Suprapubic skin (tissue), 4 donors: ENCODE results near the gene ETS1. TPM values are rescaled to one million over a fixed set of nuclear protein-coding genes. Genes with fewer than 3 reads are reported as not detected.

ENCODE experiments used
- DNase-seq, 2 donors: peaks; one replicate each; pipeline ENCODE4 v3.0.0-alpha.2; 2019; ENCODE audit warnings: low spot score in 2 of 2
- H3K27ac ChIP-seq: fragments of 200-600 bp; sonication (generic); one replicate; pipeline ENCODE4 v1.5.1; 2019
- H3K27me3 ChIP-seq: fragments of 200-600 bp; sonication (generic); one replicate; pipeline ENCODE4 v1.5.1; 2019
- H3K36me3 ChIP-seq: fragments of 200-600 bp; sonication (generic); one replicate; pipeline ENCODE4 v1.5.1; 2019
- H3K4me1 ChIP-seq: fragments of 200-600 bp; sonication (generic); one replicate; pipeline ENCODE4 v1.5.1; 2019
- H3K4me3 ChIP-seq: fragments of 200-600 bp; sonication (generic); one replicate; pipeline ENCODE4 v1.5.1; 2019; ENCODE audit warnings: mild to moderate bottlenecking
- H3K9me3 ChIP-seq: fragments of 200-600 bp; sonication (generic); one replicate; pipeline ENCODE4 v1.5.1; 2019
- EP300 ChIP-seq: sonication (generic); formaldehyde crosslinking; IDR thresholded peaks from one replicate; pipeline ENCODE4 v1.6.1; 2017; ENCODE audit warnings: antibody characterized with exemption
- POLR2A ChIP-seq, 2 donors: fragments of 450-650 bp; IDR thresholded peaks; one replicate each; pipeline ENCODE4 v1.6.1; 2017; ENCODE audit warnings: antibody characterized with exemption in 2 of 2, mild to moderate bottlenecking in 2 of 2, moderate library complexity in 2 of 2
- POLR2AphosphoS5 ChIP-seq, 3 donors: sonication (generic); formaldehyde crosslinking; IDR thresholded peaks; one replicate each; pipeline ENCODE4 v1.6.1; 2017; ENCODE audit warnings: antibody characterized with exemption in 3 of 3
- WGBS: methylation state at CpG from one replicate; pipeline ENCODE4 v1.1.5; 2018; 5-methylcytosine and 5-hydroxymethylcytosine counted together
- total RNA-seq, 4 donors: library from RNA; depleted of rRNA; stranded (reverse); fragments of >200 nt; gene quantifications; one replicate each; pipeline ENCODE4 v1.1.0, GENCODE V29; 2016
- TF ChIP-seq, protein P1 (sequence below), 2 donors: fragments of 200-600 bp in 1 of 2; fragments of 450-650 bp in 1 of 2; sonication (generic) in 1 of 2; IDR thresholded peaks; one replicate each; pipeline ENCODE4 v1.5.1; 2016 to 2019; ENCODE audit warnings: antibody characterized with exemption in 2 of 2, mild to moderate bottlenecking in 1 of 2, moderate library complexity in 1 of 2

ETS1 gene
- total RNA-seq, 4 donors from 2014 or later, result 21.7 to 42.6 (median 33.7) TPM

DNA sequence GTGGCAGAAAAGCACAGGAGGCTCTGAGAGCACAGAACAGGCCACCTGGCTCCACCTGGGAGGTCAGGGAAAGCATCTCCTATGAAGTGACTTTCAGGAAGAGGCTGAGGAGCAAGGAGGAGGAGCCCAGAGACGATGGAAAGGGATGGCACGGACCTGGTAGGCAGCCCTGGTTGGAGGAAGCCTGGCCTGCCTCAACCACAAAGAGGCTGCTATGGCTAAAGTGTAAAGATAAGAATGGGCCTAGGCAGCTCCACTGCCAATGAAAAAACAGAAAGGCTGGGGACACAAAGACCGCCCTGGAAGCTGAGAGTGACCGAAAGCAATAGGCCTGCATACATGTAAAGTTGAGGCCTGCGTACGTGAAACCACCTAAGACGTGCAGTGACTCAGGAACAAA lies 31.2 kb upstream of the ETS1 start:
- H3K36me3 ChIP-seq, result no peaks in the 10 kb centered on the region
- DNase-seq, result no peak
- H3K4me1 ChIP-seq, result peaks cover 4% of the 10 kb centered on the region
- no peaks in the 10 kb centered on the region for H3K9me3 ChIP-seq
- WGBS, result 82% methylated on average over 7 of the region's 7 CpGs
- H3K4me3 ChIP-seq, result no peak overlapping the region
- peaks cover 4% of the 10 kb centered on the region for H3K27me3 ChIP-seq
- no peak overlapping the region for H3K27ac ChIP-seq
- TF ChIP-seq, protein P1, sequence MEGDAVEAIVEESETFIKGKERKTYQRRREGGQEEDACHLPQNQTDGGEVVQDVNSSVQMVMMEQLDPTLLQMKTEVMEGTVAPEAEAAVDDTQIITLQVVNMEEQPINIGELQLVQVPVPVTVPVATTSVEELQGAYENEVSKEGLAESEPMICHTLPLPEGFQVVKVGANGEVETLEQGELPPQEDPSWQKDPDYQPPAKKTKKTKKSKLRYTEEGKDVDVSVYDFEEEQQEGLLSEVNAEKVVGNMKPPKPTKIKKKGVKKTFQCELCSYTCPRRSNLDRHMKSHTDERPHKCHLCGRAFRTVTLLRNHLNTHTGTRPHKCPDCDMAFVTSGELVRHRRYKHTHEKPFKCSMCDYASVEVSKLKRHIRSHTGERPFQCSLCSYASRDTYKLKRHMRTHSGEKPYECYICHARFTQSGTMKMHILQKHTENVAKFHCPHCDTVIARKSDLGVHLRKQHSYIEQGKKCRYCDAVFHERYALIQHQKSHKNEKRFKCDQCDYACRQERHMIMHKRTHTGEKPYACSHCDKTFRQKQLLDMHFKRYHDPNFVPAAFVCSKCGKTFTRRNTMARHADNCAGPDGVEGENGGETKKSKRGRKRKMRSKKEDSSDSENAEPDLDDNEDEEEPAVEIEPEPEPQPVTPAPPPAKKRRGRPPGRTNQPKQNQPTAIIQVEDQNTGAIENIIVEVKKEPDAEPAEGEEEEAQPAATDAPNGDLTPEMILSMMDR (IDR thresholded peaks at IDR 0.05), result no peak
- TF ChIP-seq POLR2AphosphoS5 (IDR thresholded peaks at IDR 0.05), result no peak
- TF ChIP-seq EP300, result no peak
- TF ChIP-seq POLR2A (IDR thresholded peaks at IDR 0.05), result no peak

DNA sequence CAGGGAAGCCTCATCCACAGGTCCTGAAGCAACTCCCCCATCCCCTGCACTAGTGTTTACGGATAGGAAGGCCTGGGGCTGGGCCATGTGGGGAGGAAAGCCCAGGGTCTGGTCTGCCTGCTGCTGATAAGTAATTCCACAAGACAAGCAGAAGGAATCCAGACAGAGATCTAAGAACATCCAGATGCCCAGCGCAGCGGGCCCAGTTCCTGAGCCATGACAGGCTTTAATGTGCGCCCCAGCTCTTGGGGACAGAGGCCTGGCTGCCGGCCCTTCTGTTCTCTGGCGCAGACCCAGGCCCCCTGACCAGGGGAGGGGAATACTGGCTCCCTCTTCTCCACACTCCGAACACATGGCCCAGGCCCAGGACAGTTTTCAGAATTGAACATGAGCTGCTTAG lies 28.8 kb upstream of the ETS1 start:
- WGBS, result 42% methylated on average over 6 of the region's 7 CpGs
- TF ChIP-seq EP300 (no peak), POLR2A (IDR thresholded peaks at IDR 0.05) (no peak), POLR2AphosphoS5 (IDR thresholded peaks at IDR 0.05) (no peak)
- TF ChIP-seq, protein P1 (IDR thresholded peaks at IDR 0.05), result no peak
- Histone ChIP-seq H3K27ac (no peak overlapping the region), H3K27me3 (peaks cover 4% of the 10 kb centered on the region), H3K4me1 (peaks cover under 1% of the 10 kb centered on the region), H3K9me3 (no peaks in the 10 kb centered on the region), H3K36me3 (no peaks in the 10 kb centered on the region), H3K4me3 (no peak overlapping the region)
- no peak for DNase-seq

DNA sequence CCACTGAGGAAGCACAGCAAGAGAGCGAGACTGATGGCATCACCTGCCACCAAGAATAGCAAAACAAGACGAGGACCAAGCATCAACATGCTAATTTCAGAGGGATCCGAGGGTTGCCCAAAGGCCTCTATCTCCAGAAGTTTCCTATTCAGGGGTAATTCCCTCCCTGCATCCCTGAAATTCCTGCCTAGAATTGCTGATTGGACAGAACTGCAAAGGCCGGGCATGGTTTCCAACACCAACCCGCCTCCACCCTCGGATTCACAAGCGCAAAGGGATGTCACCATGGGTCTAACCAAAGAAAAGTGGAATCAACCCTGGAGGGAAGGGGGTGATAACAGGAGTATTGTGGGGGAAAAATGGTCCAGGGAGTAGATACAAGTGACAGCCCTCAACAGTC lies 28.3 kb upstream of the ETS1 start:
- Histone ChIP-seq H3K36me3 (no peaks in the 10 kb centered on the region), H3K4me1 (peaks cover 4% of the 10 kb centered on the region), H3K9me3 (no peaks in the 10 kb centered on the region), H3K27ac (no peak overlapping the region), H3K4me3 (no peak overlapping the region), H3K27me3 (peaks cover 4% of the 10 kb centered on the region)
- 95% methylated on average over 7 of the region's 7 CpGs for WGBS
- DNase-seq, result no peak
- TF ChIP-seq POLR2A (IDR thresholded peaks at IDR 0.05) (no peak), EP300 (no peak), POLR2AphosphoS5 (IDR thresholded peaks at IDR 0.05) (no peak)
- TF ChIP-seq, protein P1 (IDR thresholded peaks at IDR 0.05), result no peak

DNA sequence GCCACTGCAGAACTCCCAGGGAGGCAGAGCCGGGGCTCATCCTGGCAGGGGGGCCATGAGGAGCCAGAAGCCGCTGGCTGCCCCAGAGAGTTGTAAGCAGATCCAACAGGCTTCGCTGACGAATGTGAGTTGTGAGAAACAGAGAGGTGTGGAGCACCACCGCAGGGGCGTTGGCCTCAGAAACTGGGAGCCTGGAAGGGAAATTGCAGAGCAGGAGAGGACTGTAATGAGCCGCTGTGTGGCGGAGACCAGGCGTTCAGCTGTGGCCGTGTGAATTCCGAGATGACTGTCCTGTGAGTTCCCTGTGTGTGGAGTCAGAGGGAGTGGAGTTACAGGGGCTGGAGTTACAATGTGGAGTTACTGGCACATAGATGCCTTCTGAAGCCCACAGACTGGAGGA lies 27.7 kb upstream of the ETS1 start:
- no peak for DNase-seq
- Histone ChIP-seq H3K36me3 (no peaks in the 10 kb centered on the region), H3K9me3 (no peaks in the 10 kb centered on the region), H3K4me1 (peaks cover 4% of the 10 kb centered on the region), H3K27me3 (peaks cover 4% of the 10 kb centered on the region), H3K27ac (no peak overlapping the region), H3K4me3 (no peak overlapping the region)
- TF ChIP-seq, protein P1 (IDR thresholded peaks at IDR 0.05), result no peak
- TF ChIP-seq EP300 (no peak), POLR2AphosphoS5 (IDR thresholded peaks at IDR 0.05) (no peak), POLR2A (IDR thresholded peaks at IDR 0.05) (no peak)
- WGBS, result 82% methylated on average over 11 of the region's 11 CpGs

DNA sequence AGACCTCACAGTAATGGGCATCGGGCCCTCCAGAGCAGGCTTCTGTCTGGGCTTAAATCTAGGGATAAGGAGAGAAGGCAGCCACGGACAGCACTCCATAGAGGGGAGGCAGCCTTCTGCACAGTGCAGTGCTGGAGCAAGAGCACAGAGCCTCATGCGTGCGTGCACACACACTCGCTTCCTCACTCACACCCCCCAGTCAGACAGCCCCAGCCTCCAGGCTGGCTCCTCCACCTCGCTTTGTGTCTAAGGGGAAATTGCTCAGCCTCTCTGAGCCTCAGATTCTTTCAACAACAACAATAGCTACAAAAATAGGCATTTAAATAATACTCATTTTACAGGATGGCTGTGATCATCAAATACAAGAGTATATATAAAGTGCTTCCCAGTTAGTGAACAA lies 26.7 kb upstream of the ETS1 start:
- no peak overlapping the region for H3K4me3 ChIP-seq
- H3K36me3 ChIP-seq, result no peaks in the 10 kb centered on the region
- H3K27ac ChIP-seq, result no peak overlapping the region
- TF ChIP-seq POLR2A (IDR thresholded peaks at IDR 0.05), result no peak
- no peak for TF ChIP-seq EP300
- no peak for TF ChIP-seq POLR2AphosphoS5 (IDR thresholded peaks at IDR 0.05)
- TF ChIP-seq, protein P1 (IDR thresholded peaks at IDR 0.05), result no peak
- 94% methylated on average over 6 of the region's 6 CpGs for WGBS
- H3K4me1 ChIP-seq, result peaks cover 4% of the 10 kb centered on the region
- H3K27me3 ChIP-seq, result peaks cover 4% of the 10 kb centered on the region
- no peak for DNase-seq
- H3K9me3 ChIP-seq, result no peaks in the 10 kb centered on the region
